T-cell (primary cell): ENCODE results near the gene ADAMTS15. TPM values are rescaled to one million over a fixed set of nuclear protein-coding genes. Genes with fewer than 3 reads are reported as not detected.

Experiments used
- ATAC-seq, 4 experiments: fragments of 200-7000 bp in 3 of 4; fragments of 150-1000 bp in 1 of 4; cut with Tn5 transposase; replicated peaks in 1 of 4; 1 replicate in 3 of 4; 2 replicates in 1 of 4; pipeline ENCODE4 v1.10.0; 2021; ENCODE audit warnings: moderate library complexity in 3 of 4, mild to moderate bottlenecking in 2 of 4, moderate number of reproducible peaks in 1 of 4
- CTCF ChIA-PET, 2 donors: fragments of 300-600 bp; sonication (Branson Sonifier 250); formaldehyde crosslinking; loops; one replicate each; lab custom pipeline; 2022; ENCODE audit warnings: antibody characterized with exemption in 2 of 2; lab: Charles Lee
- POLR2A ChIA-PET, 2 donors: fragments of 300-600 bp; sonication (Branson Sonifier 250); formaldehyde crosslinking; loops; one replicate each; lab custom pipeline; 2022; ENCODE audit warnings: antibody characterized with exemption in 2 of 2; lab: Charles Lee
- DNase-seq, 35 experiments: peaks; one replicate each; pipeline versions ENCODE4 v3.0.0 to v3.0.0-alpha.2; 2013 to 2023
- H3K27ac ChIP-seq: one replicate; pipeline ENCODE4 v1.5.1; 2013; ENCODE audit warnings: low read length
- H3K27me3 ChIP-seq, 2 experiments: replicated peaks in 1 of 2; 1 replicate in 1 of 2; 2 replicates in 1 of 2; pipeline versions ENCODE4 v1.6.1 to v1.7.0; 2013; ENCODE audit warnings: low read length in 1 of 2, mixed read lengths in 1 of 2; ENCODE audit not compliant: control insufficient read depth in 2 of 2, insufficient read depth in 2 of 2; ENCODE audit errors: extremely low read depth in 1 of 2
- H3K36me3 ChIP-seq, 2 donors: 1 replicate in 1 of 2; 2 replicates in 1 of 2; pipeline versions ENCODE4 v1.6.1 to v1.7.0; 2013; ENCODE audit warnings: low read length in 1 of 2; ENCODE audit not compliant: control insufficient read depth in 2 of 2, insufficient read depth in 1 of 2; ENCODE audit errors: extremely low read depth in 1 of 2
- H3K4me1 ChIP-seq, 2 experiments: 1 replicate in 1 of 2; 2 replicates in 1 of 2; pipeline versions ENCODE4 v1.6.1 to v1.7.0; 2013; ENCODE audit warnings: low read length in 2 of 2, mixed read lengths in 1 of 2; ENCODE audit not compliant: insufficient read depth in 2 of 2, control insufficient read depth in 1 of 2; ENCODE audit errors: extremely low read depth in 1 of 2
- H3K4me3 ChIP-seq, 2 donors: 1 replicate in 1 of 2; 2 replicates in 1 of 2; pipeline versions ENCODE4 v1.5.1 to v1.7.0; 2013; ENCODE audit warnings: mild to moderate bottlenecking in 2 of 2, low read length in 1 of 2, moderate library complexity in 1 of 2; ENCODE audit not compliant: control insufficient read depth in 1 of 2; ENCODE audit errors: extremely low read depth in 1 of 2
- H3K9me3 ChIP-seq: 2 replicates; pipeline ENCODE4 v1.7.0; 2013
- H3K27ac Mint-ChIP-seq, 2 donors: one replicate each; pipeline ENCODE4 v1.8.0; 2020 to 2021; ENCODE audit warnings: mild to moderate bottlenecking in 2 of 2, mixed read lengths in 2 of 2
- H3K27me3 Mint-ChIP-seq, 2 donors: one replicate each; pipeline ENCODE4 v1.8.0; 2021 to 2022; ENCODE audit warnings: mixed read lengths in 2 of 2
- H3K36me3 Mint-ChIP-seq: one replicate; pipeline ENCODE4 v1.8.0; 2021; ENCODE audit warnings: mixed read lengths
- H3K4me1 Mint-ChIP-seq, 3 donors: one replicate each; pipeline ENCODE4 v1.8.0; 2020 to 2022; ENCODE audit warnings: mixed read lengths in 3 of 3, mild to moderate bottlenecking in 1 of 3
- H3K4me3 Mint-ChIP-seq, 3 donors: one replicate each; pipeline ENCODE4 v1.8.0; 2020 to 2022; ENCODE audit warnings: mild to moderate bottlenecking in 3 of 3, mixed read lengths in 3 of 3, moderate library complexity in 3 of 3
- H3K9me3 Mint-ChIP-seq, 3 donors: one replicate each; pipeline ENCODE4 v1.8.0; 2020 to 2022; ENCODE audit warnings: mixed read lengths in 3 of 3
- WGBS: methylation state at CpG from one replicate; pipeline ENCODE4 v1.1.5; 2013; ENCODE audit warnings: missing lambda C conversion rate; ENCODE audit not compliant: insufficient coverage; 5-methylcytosine and 5-hydroxymethylcytosine counted together
- total RNA-seq, 35 experiments: library from RNA in 6 of 35; stranded (reverse) in 6 of 35; fragments of 120-200 nt in 1 of 35; gene quantifications; one replicate each; pipeline versions ENCODE4 v1.2.1 to v1.2.4 and lab custom pipeline; 2013 to 2026

ADAMTS15 gene
- total RNA-seq (under 1 TPM in 3 of 5 donors, not detected in 2; 0.03 to 0.07 (median 0.06) TPM), total RNA-seq (lab: John Stamatoyannopoulos, UW) (0 to 0.25 (median 0) reads per million in 29 experiments)
- 0.02 TPM for total RNA-seq (2013)

- H3K9me3 ChIP-seq, result no peaks in the 10 kb centered on the region
- CTCF ChIA-PET, result no interaction called here
- peaks cover 34 to 52% of the 10 kb centered on the region in 2 donors for H3K27me3 Mint-ChIP-seq
- H3K27ac Mint-ChIP-seq, result no peak within 1 kb of the TSS
- no peaks in the 10 kb centered on the region for H3K36me3 Mint-ChIP-seq
- no peak within 1 kb of the TSS for H3K27ac ChIP-seq
- no peaks in the 10 kb centered on the region for H3K9me3 Mint-ChIP-seq
- H3K4me3 Mint-ChIP-seq, result peak within 1 kb of the TSS in 2 of 3 donors; percentile 61
- POLR2A ChIA-PET, result no interaction called here
- DNase-seq, result peak in 1 of 35 experiments; percentile 9
- H3K36me3 ChIP-seq, result no peaks in the 10 kb centered on the region
- H3K4me1 Mint-ChIP-seq, result peaks cover 9 to 15% (median 13%) of the 10 kb centered on the region in 3 donors
- H3K27me3 ChIP-seq, result peaks cover 9 to 39% of the 10 kb centered on the region in 2 experiments
- WGBS, result 2% methylated on average over 71 of the region's 75 CpGs
- H3K4me1 ChIP-seq, result peaks cover 0 to 20% of the 10 kb centered on the region in 2 experiments
- peak within 1 kb of the TSS; percentile 10 to 29 for H3K4me3 ChIP-seq
- peak in 1 of 4 experiments; percentile 53 for ATAC-seq
These were observed at the start of gene ADAMTS15 for GRCh38 chr11:130448416-130449309. TSS of gene ADAMTS15 (plus strand) at chr11:130448645. CDS start at chr11:130448974, 329 bp downstream.

GRCh38 chr11:130399196-130399595, 49.2 kb upstream of the ADAMTS15 start:
- H3K9me3 Mint-ChIP-seq, result no peaks in the 10 kb centered on the region
- DNase-seq (no peak), ATAC-seq (no peak)
- CTCF ChIA-PET, result no interaction called here
- peaks cover 23 to 40% of the 10 kb centered on the region in 2 donors for H3K27me3 Mint-ChIP-seq
- Histone ChIP-seq H3K36me3 (no peaks in the 10 kb centered on the region), H3K4me1 (peaks cover 0 to 9% of the 10 kb centered on the region in 2 experiments), H3K27me3 (peaks cover 0 to 41% of the 10 kb centered on the region in 2 experiments), H3K4me3 (no peak overlapping the region), H3K9me3 (no peaks in the 10 kb centered on the region), H3K27ac (no peak overlapping the region)
- H3K4me1 Mint-ChIP-seq, result peaks cover 12 to 15% (median 12%) of the 10 kb centered on the region in 3 donors
- no CpG with 5 or more reads among the region's 2 CpGs for WGBS
- H3K4me3 Mint-ChIP-seq, result no peak overlapping the region
- H3K36me3 Mint-ChIP-seq, result no peaks in the 10 kb centered on the region
- no peak overlapping the region for H3K27ac Mint-ChIP-seq
- POLR2A ChIA-PET, result no interaction called here

GRCh38 chr11:130400781-130401483, 47.5 kb upstream of the ADAMTS15 start:
- CTCF ChIA-PET, result no interaction called here
- peaks cover 20 to 38% of the 10 kb centered on the region in 2 donors for H3K27me3 Mint-ChIP-seq
- H3K36me3 Mint-ChIP-seq, result no peaks in the 10 kb centered on the region
- H3K4me3 ChIP-seq, result no peak overlapping the region
- ATAC-seq (no peak), DNase-seq (no peak)
- H3K27ac Mint-ChIP-seq, result peak overlapping the region in 1 of 2 donors; percentile 34
- H3K4me3 Mint-ChIP-seq, result no peak overlapping the region
- H3K9me3 ChIP-seq, result no peaks in the 10 kb centered on the region
- POLR2A ChIA-PET, result no interaction called here
- no peaks in the 10 kb centered on the region for H3K9me3 Mint-ChIP-seq
- H3K36me3 ChIP-seq, result no peaks in the 10 kb centered on the region
- H3K4me1 Mint-ChIP-seq, result peaks cover 12 to 15% (median 12%) of the 10 kb centered on the region in 3 donors
- H3K27me3 ChIP-seq, result peaks cover 0 to 37% of the 10 kb centered on the region in 2 experiments
- peaks cover 0 to 9% of the 10 kb centered on the region in 2 experiments for H3K4me1 ChIP-seq
- WGBS, result 24% methylated on average over 7 of the region's 13 CpGs
- no peak overlapping the region for H3K27ac ChIP-seq

- Histone ChIP-seq H3K4me3 (no peak overlapping the region), H3K36me3 (no peaks in the 10 kb centered on the region), H3K4me1 (peaks cover 0 to 9% of the 10 kb centered on the region in 2 experiments), H3K27ac (no peak overlapping the region), H3K9me3 (no peaks in the 10 kb centered on the region), H3K27me3 (peaks cover 0 to 28% of the 10 kb centered on the region in 2 experiments)
- CTCF ChIA-PET, result no interaction called here
- Mint-ChIP-seq H3K27me3 (peaks cover 15 to 34% of the 10 kb centered on the region in 2 donors), H3K36me3 (no peaks in the 10 kb centered on the region), H3K4me1 (peaks cover 12 to 15% (median 12%) of the 10 kb centered on the region in 3 donors), H3K9me3 (no peaks in the 10 kb centered on the region), H3K4me3 (no peak overlapping the region), H3K27ac (no peak overlapping the region)
- ATAC-seq, result no peak
- no peak for DNase-seq
- 43% methylated on average over 1 of the region's 2 CpGs for WGBS
- POLR2A ChIA-PET, result no interaction called here
These were observed 45.9 kb upstream of the ADAMTS15 start for GRCh38 chr11:130402570-130402969.

- 72% methylated on average over 6 of the region's 11 CpGs for WGBS
- H3K27me3 Mint-ChIP-seq, result peaks cover 12 to 31% of the 10 kb centered on the region in 2 donors
- Histone ChIP-seq H3K27me3 (peaks cover 0 to 28% of the 10 kb centered on the region in 2 experiments), H3K4me1 (peaks cover 0 to 9% of the 10 kb centered on the region in 2 experiments), H3K27ac (no peak overlapping the region), H3K4me3 (no peak overlapping the region), H3K36me3 (no peaks in the 10 kb centered on the region), H3K9me3 (no peaks in the 10 kb centered on the region)
- no peak overlapping the region for H3K27ac Mint-ChIP-seq
- ATAC-seq (no peak), DNase-seq (no peak)
- no peaks in the 10 kb centered on the region for H3K36me3 Mint-ChIP-seq
- H3K4me1 Mint-ChIP-seq, result peaks cover 12 to 15% (median 12%) of the 10 kb centered on the region in 3 donors
- no peaks in the 10 kb centered on the region for H3K9me3 Mint-ChIP-seq
- CTCF ChIA-PET, result no interaction called here
- POLR2A ChIA-PET, result no interaction called here
- no peak overlapping the region for H3K4me3 Mint-ChIP-seq
These were observed 45.1 kb upstream of the ADAMTS15 start for GRCh38 chr11:130403271-130403804.

- Mint-ChIP-seq H3K36me3 (no peaks in the 10 kb centered on the region), H3K27ac (no peak overlapping the region), H3K4me1 (peaks cover 12 to 15% (median 12%) of the 10 kb centered on the region in 3 donors), H3K4me3 (no peak overlapping the region), H3K27me3 (peaks cover 12 to 31% of the 10 kb centered on the region in 2 donors), H3K9me3 (no peaks in the 10 kb centered on the region)
- Histone ChIP-seq H3K27ac (no peak overlapping the region), H3K27me3 (peaks cover 0 to 28% of the 10 kb centered on the region in 2 experiments), H3K9me3 (no peaks in the 10 kb centered on the region), H3K4me1 (peaks cover 0 to 9% of the 10 kb centered on the region in 2 experiments), H3K36me3 (no peaks in the 10 kb centered on the region), H3K4me3 (no peak overlapping the region)
- no peak for ATAC-seq
- 71% methylated on average over 1 of the region's 3 CpGs for WGBS
- DNase-seq, result no peak
- ChIA-PET CTCF (interaction anchor here in 1 of 2 donors (0.7 kb wide), 1 partner anchor 1145 kb away, joined by 4 read pairs; no protein-coding TSS in a partner anchor), POLR2A (no interaction called here)
These were observed 44.5 kb upstream of the ADAMTS15 start for GRCh38 chr11:130403967-130404366.
